Limb (tissue), 2 donors: ENCODE results near the gene RPL13A.

Experiments
- DNase-seq, 2 donors: peaks; one replicate each; pipeline ENCODE4 v3.0.0-alpha.2; 2016; ENCODE audit errors: extremely low spot score in 2 of 2

The RPL13A gene

GRCh38 chr19:49479975-49480628 is 7.3 kb upstream of the RPL13A start:
- DNase-seq, result no peak

DNA sequence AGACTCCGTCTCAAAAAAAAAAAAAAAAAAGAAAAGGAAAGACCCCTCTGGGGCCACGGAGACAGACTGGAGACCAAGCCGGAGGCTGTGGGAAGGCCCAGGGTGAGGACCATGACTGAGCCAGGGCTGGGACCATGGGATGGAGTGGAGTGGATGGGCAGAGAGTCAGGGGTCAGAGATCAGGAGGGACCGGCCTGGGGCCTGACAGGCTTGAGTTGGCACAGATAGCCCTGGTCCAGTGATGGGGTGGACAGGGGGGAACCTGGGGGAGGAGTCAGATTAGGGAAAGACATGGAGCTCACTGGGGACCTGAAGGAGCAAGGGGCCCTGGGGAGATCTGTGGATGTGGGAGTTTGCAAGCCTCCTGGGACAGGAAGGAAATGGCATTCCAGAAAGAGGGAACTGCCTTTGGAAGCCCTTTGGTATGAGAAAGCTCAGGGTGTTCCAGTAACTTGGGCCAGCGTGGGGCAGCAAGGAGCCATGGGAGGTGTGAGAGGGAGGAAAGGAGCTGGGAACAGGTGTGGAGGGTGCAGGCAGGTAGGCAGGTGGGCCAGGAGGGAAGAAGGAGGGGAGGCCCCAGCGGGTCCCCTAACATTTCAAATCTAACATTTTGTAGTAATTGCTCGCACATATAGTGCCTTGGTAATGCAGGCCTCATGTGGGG is 6.3 kb upstream of the RPL13A start:
- no peak for DNase-seq

DNA sequence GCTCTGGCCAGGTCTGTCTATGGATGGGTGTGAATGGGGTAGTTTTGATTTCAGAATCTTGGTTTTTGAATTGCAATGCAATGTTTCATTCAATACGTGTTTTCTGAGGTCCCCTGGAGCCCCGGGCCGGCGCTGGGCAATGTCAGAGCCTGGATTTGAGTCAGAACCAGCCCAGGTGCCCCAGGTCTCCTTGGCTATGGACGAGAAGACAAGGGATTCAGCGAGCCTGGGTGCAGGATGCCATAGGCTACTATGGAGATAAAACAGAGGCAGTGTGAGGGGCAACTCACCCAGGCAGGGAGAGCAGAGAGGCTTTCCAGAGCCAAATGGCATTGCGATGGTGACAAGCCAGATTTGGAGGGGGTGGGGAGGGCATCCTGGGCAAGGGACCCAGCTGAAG is 1.2 kb upstream of the RPL13A start:
- DNase-seq, result no peak

DNA sequence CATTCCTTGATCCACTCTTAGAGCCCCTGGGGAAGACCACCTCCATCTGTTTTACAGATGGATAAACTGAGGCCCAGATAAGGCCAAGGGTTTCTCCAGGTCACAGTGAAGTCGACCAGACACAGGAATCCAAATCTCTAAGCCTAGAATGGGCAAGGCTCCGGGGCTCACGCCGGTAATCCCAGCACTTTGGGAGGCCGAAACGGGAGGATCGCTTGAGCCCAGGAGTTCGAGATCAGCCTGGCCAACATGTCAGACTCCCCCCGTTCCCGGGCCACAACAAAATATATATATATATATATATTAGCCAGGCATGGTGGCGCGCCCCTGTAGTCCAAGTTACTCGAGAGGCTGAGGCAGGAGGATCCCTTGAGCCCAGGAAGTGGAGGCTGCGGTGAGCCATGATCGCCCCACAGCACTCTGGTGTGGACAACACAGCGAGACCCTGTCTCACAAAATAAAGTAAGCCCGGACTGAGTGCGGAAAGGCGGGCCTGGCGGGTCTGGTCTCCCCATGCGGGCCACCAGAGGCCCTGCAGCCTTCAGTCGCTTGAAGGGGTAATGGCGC is 615 bp upstream of the RPL13A start:
- no peak for DNase-seq

DNA sequence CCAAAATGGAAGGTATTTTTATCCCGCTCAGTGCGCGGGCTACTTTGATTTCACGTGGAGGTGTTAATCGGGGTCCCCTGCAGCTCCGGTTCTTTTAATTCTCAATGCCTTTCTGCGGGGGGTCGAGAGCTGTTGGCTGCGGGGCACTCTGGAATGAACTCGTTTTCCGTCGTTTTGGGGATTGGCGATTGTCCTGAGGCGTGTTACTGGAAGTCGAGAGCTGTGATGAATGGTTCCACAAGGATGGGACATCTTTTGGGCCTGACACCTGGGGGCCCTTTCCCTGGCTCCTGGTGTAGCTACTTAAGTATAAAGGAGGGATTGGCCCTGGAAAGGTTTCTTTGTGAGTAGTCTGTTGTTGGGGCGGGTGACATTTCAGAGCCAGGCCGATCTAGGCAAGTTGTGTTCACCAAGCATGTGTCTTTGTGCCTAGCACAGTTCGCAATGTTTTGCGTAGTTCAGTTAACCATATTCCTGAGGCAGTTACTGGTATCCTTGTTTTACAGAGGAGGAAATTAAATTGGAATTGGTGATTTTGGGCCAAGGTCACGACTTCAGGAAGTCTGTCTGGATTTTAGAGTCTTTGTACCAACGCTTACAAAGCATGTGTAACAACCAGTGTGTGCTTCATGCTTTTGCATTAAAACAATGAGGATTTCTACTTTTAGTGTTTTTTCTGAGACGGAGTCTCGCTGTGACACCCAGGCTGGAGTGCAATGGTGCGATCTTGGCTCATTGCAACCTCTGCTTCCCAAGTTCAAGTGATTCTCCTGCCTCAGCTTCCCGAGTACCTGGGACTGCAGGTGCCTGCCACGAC is 846 bp downstream of the RPL13A start:
- no peak for DNase-seq

DNA sequence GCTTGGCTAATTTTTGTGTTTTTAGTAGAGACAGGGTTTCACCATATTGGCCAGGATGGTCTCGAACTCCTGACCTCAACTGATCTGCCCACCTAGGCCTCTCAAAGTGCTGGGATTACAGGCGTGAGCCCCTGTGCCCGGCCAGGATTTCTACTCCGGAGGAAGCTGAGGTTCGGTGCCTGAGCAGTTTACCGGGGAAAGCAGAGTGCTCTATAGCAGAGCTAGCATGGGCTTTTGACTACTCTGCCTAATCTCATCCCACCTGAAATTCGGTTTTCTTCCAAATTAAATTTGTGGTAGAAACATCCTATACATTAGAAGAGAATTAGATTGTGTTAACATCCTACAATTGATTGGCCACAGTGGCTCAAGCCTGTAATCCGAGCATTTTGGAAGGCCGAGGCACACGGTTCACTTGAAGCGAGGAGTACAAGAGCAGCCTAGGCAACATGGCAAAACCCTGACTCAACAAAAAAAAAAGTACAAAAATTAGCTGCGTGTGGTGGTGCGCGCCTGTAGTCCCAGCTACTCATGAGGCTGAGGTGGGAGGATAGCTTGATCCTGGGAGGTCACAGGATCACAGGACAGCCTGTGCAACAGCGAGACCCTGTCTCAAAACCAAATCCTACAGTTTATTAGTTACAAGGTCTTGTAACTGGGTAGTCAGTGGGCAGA is 1.6 kb downstream of the RPL13A start:
- DNase-seq, result no peak

GRCh38 chr19:49489601-49490167 is 2.3 kb downstream of the RPL13A start:
- DNase-seq, result no peak

GRCh38 chr19:49490287-49491029 is 3.0 kb downstream of the RPL13A start:
- no peak for DNase-seq

- no peak for DNase-seq
Measured at GRCh38 chr19:49491030-49491803, 3.8 kb downstream of the RPL13A start.

GRCh38 chr19:49491804-49492572 is 4.6 kb downstream of the RPL13A start:
- DNase-seq, result no peak

- DNase-seq, result no peak
Measured at GRCh38 chr19:49492573-49493405, 5.4 kb downstream of the RPL13A start.

DNA sequence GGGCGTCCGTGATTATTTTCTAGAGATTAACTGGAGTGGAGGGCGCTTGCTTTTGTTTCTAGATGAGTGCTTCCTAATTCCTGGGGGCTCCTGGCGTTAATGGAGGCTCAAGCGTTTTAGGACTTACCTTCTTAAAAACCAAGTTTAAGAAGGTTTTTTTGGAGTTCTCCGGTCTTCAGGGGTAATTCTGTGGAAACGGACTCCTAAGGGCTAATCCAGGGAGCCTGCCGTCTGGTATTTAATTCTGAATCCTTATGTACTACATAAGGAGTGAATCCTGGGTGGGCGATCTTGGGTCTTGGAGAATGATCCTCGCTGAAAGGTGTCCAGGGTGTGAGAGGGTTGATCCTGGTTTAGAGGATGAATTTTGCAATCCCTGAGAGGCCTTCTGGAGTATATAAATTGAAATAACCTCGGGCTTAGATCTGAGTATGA is 9.2 kb downstream of the RPL13A start:
- no peak for DNase-seq

DNA sequence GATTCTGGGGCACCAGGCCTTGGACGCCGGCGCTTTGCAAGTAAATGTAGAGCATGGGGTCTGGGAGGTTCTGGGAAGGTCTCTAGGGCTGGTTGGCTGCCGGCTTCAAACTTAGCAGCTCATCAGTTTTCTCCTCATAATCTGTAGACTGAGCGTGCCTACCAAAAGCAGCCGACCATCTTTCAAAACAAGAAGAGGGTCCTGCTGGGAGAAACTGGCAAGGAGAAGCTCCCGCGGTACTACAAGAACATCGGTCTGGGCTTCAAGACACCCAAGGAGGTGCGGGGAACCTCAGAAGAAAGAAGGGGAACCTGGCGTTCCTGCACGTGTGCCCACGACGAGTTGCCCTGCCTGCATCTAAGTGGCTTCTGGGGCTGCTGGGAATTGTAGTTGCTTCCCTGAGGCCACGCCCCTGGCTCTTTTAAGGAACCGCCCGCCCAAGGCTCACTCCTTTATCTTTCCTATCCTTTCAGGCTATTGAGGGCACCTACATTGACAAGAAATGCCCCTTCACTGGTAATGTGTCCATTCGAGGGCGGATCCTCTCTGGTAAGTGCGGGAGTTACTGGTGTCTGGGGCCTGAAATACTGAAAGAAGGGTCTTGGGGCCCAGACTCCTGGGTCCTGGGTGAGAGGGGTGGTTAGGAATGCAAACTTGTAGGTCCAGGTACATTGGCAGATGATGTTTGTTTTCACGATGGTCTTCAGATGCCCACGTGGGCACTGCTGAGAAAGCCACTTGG is 9.8 kb downstream of the RPL13A start:
- peak in 1 of 2 donors; percentile 50 for DNase-seq

GRCh38 chr19:49497789-49498103 is 10.3 kb downstream of the RPL13A start:
- DNase-seq, result no peak

DNA sequence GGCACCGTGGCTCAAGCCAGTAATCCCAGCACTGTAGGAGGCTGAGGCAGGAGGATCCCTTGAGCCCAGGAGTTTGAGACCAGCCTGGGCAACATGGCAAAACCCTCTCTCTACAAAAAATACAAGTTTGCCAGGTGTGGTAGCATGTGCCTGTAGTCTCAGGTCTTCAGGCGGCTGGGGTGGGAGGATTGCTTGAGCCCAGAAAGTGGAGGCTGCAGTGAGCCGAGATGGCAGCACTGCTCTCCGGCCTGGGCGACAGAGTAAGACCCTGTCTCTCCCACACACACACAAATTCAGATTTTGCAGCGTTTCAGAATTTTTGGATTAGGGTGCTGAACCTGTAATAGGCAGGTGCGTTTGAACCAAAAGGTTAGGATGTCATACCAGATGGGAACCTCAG is 11.1 kb downstream of the RPL13A start:
- no peak for DNase-seq

DNA sequence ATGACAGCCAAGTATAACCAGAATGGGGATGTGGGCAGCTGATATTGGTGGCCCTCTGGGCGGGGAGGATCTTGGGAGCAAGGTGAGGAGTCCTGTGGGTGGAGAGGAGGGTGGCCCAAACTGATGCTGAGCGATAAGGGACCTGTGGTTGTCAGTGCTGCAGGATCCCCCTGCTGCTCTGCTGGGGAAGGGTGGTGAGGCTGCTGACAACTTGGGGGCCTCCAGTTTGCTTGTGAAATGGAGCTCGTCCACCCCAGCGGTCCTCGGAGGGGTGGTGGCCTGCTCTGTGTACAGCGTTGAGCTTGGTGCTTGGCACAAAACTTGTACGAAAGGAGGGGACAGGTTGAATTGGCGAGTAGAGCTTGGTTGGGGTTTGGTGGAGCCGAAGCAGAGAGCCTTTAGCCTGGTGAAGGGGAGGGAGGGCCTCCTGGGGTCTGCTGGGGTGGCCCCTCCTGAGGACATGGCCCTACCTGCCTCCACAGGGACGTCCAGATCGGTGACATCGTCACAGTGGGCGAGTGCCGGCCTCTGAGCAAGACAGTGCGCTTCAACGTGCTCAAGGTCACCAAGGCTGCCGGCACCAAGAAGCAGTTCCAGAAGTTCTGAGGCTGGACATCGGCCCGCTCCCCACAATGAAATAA is 11.7 kb downstream of the RPL13A start:
- no peak for DNase-seq
